H1 (cell line): ENCODE data around the gene MRPL54. TPM values are rescaled to one million over a fixed set of nuclear protein-coding genes. Genes with fewer than 3 reads are reported as not detected.

Source experiments
- CTCF ChIA-PET: fragments of 300-600 bp; sonication (Branson Sonifier 250); formaldehyde crosslinking; loops from one replicate; lab custom pipeline; 2021; ENCODE audit not compliant: partially characterized antibody; lab: Charles Lee
- POLR2A ChIA-PET: fragments of 300-600 bp; sonication (Branson Sonifier 250); formaldehyde crosslinking; loops from one replicate; lab custom pipeline; 2021; ENCODE audit warnings: inconsistent platforms; ENCODE audit not compliant: partially characterized antibody; lab: Charles Lee
- DNase-seq, 2 experiments: peaks; one replicate each; pipeline versions ENCODE4 v3.0.0 to v3.0.0-alpha.2; 2010 to 2022; ENCODE audit warnings: low spot score in 2 of 2, low read depth in 1 of 2, mixed read lengths in 1 of 2
- FAIRE-seq: peaks from 2 replicates; lab custom pipeline; 2011; peaks lifted over from hg19 to GRCh38; lab: Jason Lieb, UNC
- H2AFZ ChIP-seq: 2 replicates; pipeline ENCODE4 v1.8.1; 2012; ENCODE audit warnings: low read length, inconsistent platforms
- H2AK5ac ChIP-seq: 2 replicates; pipeline ENCODE4 v1.6.1; 2013; ENCODE audit warnings: low read depth, low read length
- H2BK120ac ChIP-seq: replicated peaks from 2 replicates; pipeline ENCODE3; 2013; ENCODE audit warnings: low read depth, low read length, inconsistent platforms
- H2BK12ac ChIP-seq: 2 replicates; pipeline ENCODE4 v1.6.1; 2013; ENCODE audit warnings: low read depth, low read length
- H2BK15ac ChIP-seq: 2 replicates; pipeline ENCODE4 v1.6.1; 2013; ENCODE audit warnings: low read length
- H2BK20ac ChIP-seq: 2 replicates; pipeline ENCODE4 v1.6.1; 2013; ENCODE audit warnings: low read length
- H2BK5ac ChIP-seq: 2 replicates; pipeline ENCODE4 v1.6.1; 2013; ENCODE audit warnings: low read depth, low read length
- H3K14ac ChIP-seq: 2 replicates; pipeline ENCODE4 v1.6.1; 2013; ENCODE audit warnings: inconsistent platforms; ENCODE audit not compliant: insufficient read length
- H3K18ac ChIP-seq: 2 replicates; pipeline ENCODE4 v1.6.1; 2013; ENCODE audit warnings: low read length; ENCODE audit errors: extremely low read depth
- H3K23ac ChIP-seq: 2 replicates; pipeline ENCODE4 v1.6.1; 2013; ENCODE audit warnings: inconsistent platforms; ENCODE audit not compliant: insufficient read length
- H3K23me2 ChIP-seq: 2 replicates; pipeline ENCODE4 v1.6.1; 2013; ENCODE audit warnings: low read depth, low read length
- H3K27ac ChIP-seq: 2 replicates; pipeline ENCODE4 v1.6.1; 2011; ENCODE audit warnings: low read depth, low read length, inconsistent platforms
- H3K27me3 ChIP-seq, 4 experiments: replicated peaks in 1 of 4; 1 replicate in 1 of 4; 2 replicates in 3 of 4; pipeline versions ENCODE4 v1.6.1 to v1.8.1; 2011 to 2013; ENCODE audit warnings: low read length in 3 of 4, mild to moderate bottlenecking in 3 of 4, inconsistent platforms in 2 of 4, mixed read lengths in 2 of 4, moderate library complexity in 1 of 4; ENCODE audit not compliant: control insufficient read depth in 3 of 4, insufficient read depth in 3 of 4; ENCODE audit errors: extremely low read depth in 1 of 4
- H3K36me3 ChIP-seq, 4 experiments: 2 replicates each; pipeline versions ENCODE4 v1.6.1 to v1.8.1; 2011 to 2013; ENCODE audit warnings: mild to moderate bottlenecking in 4 of 4, low read length in 3 of 4, moderate library complexity in 2 of 4, control low read depth in 1 of 4, inconsistent platforms in 1 of 4; ENCODE audit not compliant: insufficient read depth in 4 of 4, control insufficient read depth in 2 of 4
- H3K4ac ChIP-seq: replicated peaks from 2 replicates; pipeline ENCODE3; 2013; ENCODE audit warnings: low read length, low read depth, mixed read lengths, inconsistent platforms; ENCODE audit not compliant: insufficient read length
- H3K4me1 ChIP-seq, 4 experiments: replicated peaks in 1 of 4; 1 replicate in 1 of 4; 2 replicates in 3 of 4; pipeline versions ENCODE4 v1.6.1 to v1.8.1; 2011 to 2013; ENCODE audit warnings: low read length in 3 of 4, inconsistent platforms in 2 of 4, mixed read lengths in 1 of 4; ENCODE audit not compliant: insufficient read depth in 4 of 4, control insufficient read depth in 3 of 4
- H3K4me2 ChIP-seq, 2 experiments: 2 replicates each; pipeline versions ENCODE4 v1.6.1 to v1.8.1; 2011 to 2013; ENCODE audit warnings: low read depth in 2 of 2, low read length in 2 of 2, control low read depth in 1 of 2, inconsistent platforms in 1 of 2, mild to moderate bottlenecking in 1 of 2; ENCODE audit not compliant: insufficient read depth in 1 of 2
- H3K4me3 ChIP-seq, 4 experiments: fragments of 200-600, 300-600 bp in 1 of 4; sonication (generic), shearing (Covaris generic), sonication (Bioruptor Twin) in 1 of 4; 2 replicates each; pipeline versions ENCODE4 v1.5.1 to v1.8.1; 2011 to 2016; ENCODE audit warnings: low read length in 4 of 4, low read depth in 3 of 4, control low read depth in 2 of 4, inconsistent platforms in 2 of 4, mild to moderate bottlenecking in 2 of 4, mixed read lengths in 1 of 4, moderate library complexity in 1 of 4; ENCODE audit not compliant: insufficient read depth in 2 of 4; ENCODE audit errors: extremely low read depth in 1 of 4
- H3K56ac ChIP-seq: replicated peaks from 2 replicates; pipeline ENCODE3; 2013; ENCODE audit warnings: low read depth, mild to moderate bottlenecking, mixed read lengths, low read length, inconsistent platforms; ENCODE audit not compliant: insufficient read length
- H3K79me1 ChIP-seq: 2 replicates; pipeline ENCODE4 v1.6.1; 2013; ENCODE audit warnings: low read depth, low read length, control low read depth
- H3K79me2 ChIP-seq, 2 experiments: 2 replicates each; pipeline versions ENCODE4 v1.6.1 to v1.8.1; 2012 to 2013; ENCODE audit warnings: low read length in 2 of 2, mild to moderate bottlenecking in 2 of 2, inconsistent platforms in 1 of 2; ENCODE audit not compliant: insufficient read depth in 2 of 2, control insufficient read depth in 1 of 2
- H3K9ac ChIP-seq, 4 experiments: replicated peaks in 1 of 4; 1 replicate in 1 of 4; 2 replicates in 3 of 4; pipeline versions ENCODE4 v1.6.1 to v1.8.1; 2011 to 2013; ENCODE audit warnings: low read depth in 3 of 4, low read length in 3 of 4, control low read depth in 2 of 4, mild to moderate bottlenecking in 2 of 4, moderate library complexity in 2 of 4, inconsistent platforms in 1 of 4; ENCODE audit errors: extremely low read depth in 1 of 4
- H3K9me3 ChIP-seq, 2 experiments: 2 replicates each; pipeline versions ENCODE4 v1.6.1 to v1.8.1; 2012 to 2013; ENCODE audit warnings: mild to moderate bottlenecking in 2 of 2, moderate library complexity in 2 of 2, control low read depth in 1 of 2, inconsistent platforms in 1 of 2, low read depth in 1 of 2, low read length in 1 of 2, mixed read lengths in 1 of 2; ENCODE audit not compliant: insufficient read depth in 2 of 2
- H4K20me1 ChIP-seq, 2 experiments: replicated peaks in 1 of 2; 2 replicates each; pipeline versions ENCODE3 to v1.8.1; 2011 to 2013; ENCODE audit warnings: inconsistent platforms in 2 of 2, low read length in 2 of 2, mild to moderate bottlenecking in 1 of 2; ENCODE audit not compliant: insufficient read depth in 2 of 2, control insufficient read depth in 1 of 2
- H4K5ac ChIP-seq: 2 replicates; pipeline ENCODE4 v1.6.1; 2013; ENCODE audit warnings: low read length, low read depth, mixed read lengths, inconsistent platforms; ENCODE audit not compliant: insufficient read length
- H4K8ac ChIP-seq: 2 replicates; pipeline ENCODE4 v1.8.0; 2013; ENCODE audit warnings: mild to moderate bottlenecking, moderate library complexity, low read length, inconsistent platforms; ENCODE audit not compliant: insufficient read depth; ENCODE audit errors: extremely low read depth
- H4K91ac ChIP-seq: replicated peaks from 2 replicates; pipeline ENCODE3; 2013; ENCODE audit warnings: low read length, mixed read lengths, inconsistent platforms; ENCODE audit not compliant: insufficient read length
- BCL11A ChIP-seq, 2 experiments: IDR thresholded peaks; one replicate each; pipeline ENCODE4 v1.6.1; 2011; ENCODE audit warnings: low read depth in 2 of 2, low read length in 2 of 2, mild to moderate bottlenecking in 2 of 2
- CBX5 ChIP-seq: fragments of 300-800, 300-1000 bp; sonication (generic); IDR thresholded peaks from 2 replicates; pipeline ENCODE4 v1.7.1; 2016; ENCODE audit warnings: antibody characterized with exemption, low read length, low read depth
- CBX8 ChIP-seq: fragments of 300-800, 300-1000 bp; sonication (generic); IDR thresholded peaks from 2 replicates; pipeline ENCODE4 v1.7.1; 2016; ENCODE audit warnings: low read depth, low read length, borderline replicate concordance
- CHD1 ChIP-seq: IDR thresholded peaks from 2 replicates; pipeline ENCODE4 v1.6.1; 2012; ENCODE audit warnings: low read depth, low read length, improper control_type of control experiment
- EGR1 ChIP-seq: IDR thresholded peaks from 2 replicates; pipeline ENCODE4 v1.6.1; 2011; ENCODE audit warnings: low read depth, low read length, borderline replicate concordance
- HDAC2 ChIP-seq, 2 experiments: fragments of 300-600 bp in 1 of 2; sonication (generic) in 1 of 2; IDR thresholded peaks; 2 replicates each; pipeline ENCODE4 v1.6.1; 2011 to 2012; ENCODE audit warnings: low read depth in 2 of 2, low read length in 2 of 2, mild to moderate bottlenecking in 2 of 2, moderate library complexity in 2 of 2, borderline replicate concordance in 1 of 2, inconsistent platforms in 1 of 2
- MAFK ChIP-seq: IDR thresholded peaks from 2 replicates; pipeline ENCODE4 v1.6.1; 2012; ENCODE audit warnings: low read depth, mild to moderate bottlenecking, improper control_type of control experiment, low read length
- PHF8 ChIP-seq: fragments of 200-600 bp; sonication (generic); conservative IDR thresholded peaks from 2 replicates; pipeline ENCODE4 v1.7.1; 2012; ENCODE audit warnings: low read depth, mild to moderate bottlenecking, inconsistent platforms, low read length, moderate library complexity
- RFX5 ChIP-seq: IDR thresholded peaks from 2 replicates; pipeline ENCODE4 v1.6.1; 2011; ENCODE audit warnings: low read depth, low read length, improper control_type of control experiment, borderline replicate concordance
- SIN3A ChIP-seq, 2 experiments: IDR thresholded peaks in 1 of 2; conservative IDR thresholded peaks in 1 of 2; 2 replicates each; pipeline ENCODE4 v1.6.1; 2011 to 2012; ENCODE audit warnings: low read length in 2 of 2, improper control_type of control experiment in 1 of 2, low read depth in 1 of 2, mild to moderate bottlenecking in 1 of 2
- SIX5 ChIP-seq: IDR thresholded peaks from 2 replicates; pipeline ENCODE4 v1.6.1; 2011; ENCODE audit warnings: mild to moderate bottlenecking, low read depth, low read length
- SP1 ChIP-seq: IDR thresholded peaks from 2 replicates; pipeline ENCODE4 v1.6.1; 2011; ENCODE audit warnings: low read depth, low read length
- WGBS, 2 experiments: shearing (Covaris generic) in 1 of 2; methylation state at CpG; one replicate each; pipeline versions ENCODE4 v1.1.6 to v1.1.7; 2013 to 2015; ENCODE audit warnings: low lambda C conversion rate in 2 of 2, mixed read lengths in 2 of 2, inconsistent platforms in 1 of 2, low coverage in 1 of 2, missing lambda C conversion rate in 1 of 2; ENCODE audit not compliant: insufficient replicate concordance in 2 of 2, insufficient coverage in 1 of 2, insufficient read length in 1 of 2; ENCODE audit errors: extremely low coverage in 1 of 2, missing lambda C conversion rate in 1 of 2; 5-methylcytosine and 5-hydroxymethylcytosine counted together
- polyA plus RNA-seq, 7 experiments: library from polyadenylated mRNA; depleted of rRNA in 3 of 7; stranded (reverse) in 5 of 7; unstranded in 2 of 7; fragments of >200 nt in 5 of 7; fragments of 200-250 nt in 2 of 7; gene quantifications; 1 replicate in 5 of 7; 2 replicates in 1 of 7; 4 replicates in 1 of 7; pipeline versions ENCODE4 v1.2.1 to v1.2.3, GENCODE V29; 2011 to 2013; ENCODE audit warnings: missing spikeins in 2 of 7, mixed read lengths in 2 of 7
- total RNA-seq: library from RNA; stranded (reverse); fragmentation: NEBNext Ultra II Directional; extraction: Animal tissue kit (Norgen Biotek cat#: 25700); gene quantifications from 2 replicates; pipeline ENCODE4 v1.2.1, GENCODE V29; 2021

The MRPL54 gene
- total and polyA plus RNA-seq, 2 of the 8 experiments (the other 6 are each of a cell fraction or from before 2014, with no cell fraction given), result 63.8 to 72.8 TPM

GRCh38 chr19:3774621-3775373 is 12.3 kb downstream of the MRPL54 start:
- Histone ChIP-seq H3K79me1 (no peaks in the 10 kb centered on the region), H3K23me2 (peaks cover 6% of the 10 kb centered on the region; the same call in 1 of the 2 replicates), H3K56ac (no peak overlapping the region), H2BK120ac (no peak overlapping the region), H4K8ac (no peak overlapping the region), H2BK12ac (no peak overlapping the region), H3K36me3 (no peaks in the 10 kb centered on the region), H2AFZ (no peak overlapping the region), H3K27ac (no peak overlapping the region), H2BK15ac (no peak overlapping the region), H3K4me1 (peaks cover 0 to 7% (median 2%) of the 10 kb centered on the region in 4 experiments; a peak in 2 of 7 replicates), H3K9me3 (no peaks in the 10 kb centered on the region), H3K9ac (no peak overlapping the region), H3K79me2 (no peaks in the 10 kb centered on the region), H4K91ac (no peak overlapping the region), H3K14ac (no peak overlapping the region), H4K20me1 (peaks cover 0 to 3% of the 10 kb centered on the region in 2 experiments), H2BK5ac (no peak overlapping the region), H2AK5ac (no peak overlapping the region), H3K4ac (no peak overlapping the region), H3K18ac (no peak overlapping the region), H2BK20ac (no peak overlapping the region), H3K4me3 (no peak overlapping the region), H3K23ac (no peak overlapping the region), H4K5ac (no peak overlapping the region), H3K4me2 (no peak overlapping the region), H3K27me3 (no peaks in the 10 kb centered on the region)
- CTCF ChIA-PET, result interaction anchor here (1.5 to 1.8 kb wide), 4 partner anchors 9 to 56 kb away, joined by 4 to 10 read pairs (median 6); no protein-coding TSS in a partner anchor
- POLR2A ChIA-PET, result interaction anchor here (0.7 to 2.3 kb wide), 6 partner anchors 9 to 210 kb away, joined by 3 to 14 read pairs (median 4); partner anchors contain the start of genes EEF2, MATK, MRPL54 and NMRK2
- FAIRE-seq (no peak), DNase-seq (no peak)
- WGBS, 2 experiments, result 91% methylated on average over 22 of the region's 25 CpGs; no CpG with 5 or more reads in 1 of the 2 experiments
- TF ChIP-seq PHF8 (no peak), CHD1 (no peak), CBX5 (no peak), HDAC2 (IDR thresholded peaks at IDR 0.05; ENCODE audit: borderline replicate concordance in 1 of 2, low read depth in 2 of 2, low read length in 2 of 2) (no peak), MAFK (no peak), EGR1 (no peak), SP1 (no peak), BCL11A (IDR thresholded peaks at IDR 0.05; ENCODE audit: low read depth in 2 of 2, low read length in 2 of 2) (no peak), RFX5 (no peak), SIX5 (no peak), SIN3A (conservative IDR thresholded peaks at IDR 0.05 in 1 of 2, IDR thresholded peaks at IDR 0.05 in 1 of 2; ENCODE audit: low read depth in 1 of 2, low read length in 2 of 2) (no peak), CBX8 (no peak)
